ENCODE data around the gene CNKSR2.

DNA sequence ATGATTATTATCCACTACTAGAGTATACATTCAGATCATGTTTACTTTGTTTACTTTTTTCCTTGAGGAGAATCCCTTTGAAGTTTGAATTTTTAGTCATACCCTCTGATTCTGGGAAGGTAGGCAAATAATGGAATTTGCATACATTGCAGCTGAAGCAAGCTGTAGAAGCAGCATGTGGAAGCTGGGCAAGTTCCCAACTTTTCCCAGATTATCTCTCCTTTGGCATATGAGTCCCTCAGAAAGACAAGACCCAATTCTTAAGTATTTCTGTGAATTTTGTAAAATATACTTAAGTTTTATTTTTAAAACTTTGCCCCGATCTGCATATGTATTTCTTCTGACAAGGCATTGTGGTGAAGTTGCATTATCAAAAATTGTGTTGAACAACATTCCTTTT, 94.9 kb downstream of the CNKSR2 start:
- TF ChIP-seq, protein P1, sequence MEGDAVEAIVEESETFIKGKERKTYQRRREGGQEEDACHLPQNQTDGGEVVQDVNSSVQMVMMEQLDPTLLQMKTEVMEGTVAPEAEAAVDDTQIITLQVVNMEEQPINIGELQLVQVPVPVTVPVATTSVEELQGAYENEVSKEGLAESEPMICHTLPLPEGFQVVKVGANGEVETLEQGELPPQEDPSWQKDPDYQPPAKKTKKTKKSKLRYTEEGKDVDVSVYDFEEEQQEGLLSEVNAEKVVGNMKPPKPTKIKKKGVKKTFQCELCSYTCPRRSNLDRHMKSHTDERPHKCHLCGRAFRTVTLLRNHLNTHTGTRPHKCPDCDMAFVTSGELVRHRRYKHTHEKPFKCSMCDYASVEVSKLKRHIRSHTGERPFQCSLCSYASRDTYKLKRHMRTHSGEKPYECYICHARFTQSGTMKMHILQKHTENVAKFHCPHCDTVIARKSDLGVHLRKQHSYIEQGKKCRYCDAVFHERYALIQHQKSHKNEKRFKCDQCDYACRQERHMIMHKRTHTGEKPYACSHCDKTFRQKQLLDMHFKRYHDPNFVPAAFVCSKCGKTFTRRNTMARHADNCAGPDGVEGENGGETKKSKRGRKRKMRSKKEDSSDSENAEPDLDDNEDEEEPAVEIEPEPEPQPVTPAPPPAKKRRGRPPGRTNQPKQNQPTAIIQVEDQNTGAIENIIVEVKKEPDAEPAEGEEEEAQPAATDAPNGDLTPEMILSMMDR (conservative IDR thresholded peaks at IDR 0.05; ENCODE audit: low read depth in 2 of 2), result no peak
- TF ChIP-seq EZH2 (IDR thresholded peaks at IDR 0.05; ENCODE audit: low read depth, unreplicated experiment) (no peak), JUNB (IDR thresholded peaks at IDR 0.05; ENCODE audit: unreplicated experiment) (no peak), EZH2phosphoT487 (IDR thresholded peaks at IDR 0.05; ENCODE audit: unreplicated experiment) (no peak), CREB1 (CRISPR knock-in tag; IDR thresholded peaks at IDR 0.05; ENCODE audit: low read depth) (no peak), POLR2AphosphoS5 (IDR thresholded peaks at IDR 0.05; ENCODE audit: low read depth) (no peak)
